ENCODE measurements around the gene PTPRD.

DNA sequence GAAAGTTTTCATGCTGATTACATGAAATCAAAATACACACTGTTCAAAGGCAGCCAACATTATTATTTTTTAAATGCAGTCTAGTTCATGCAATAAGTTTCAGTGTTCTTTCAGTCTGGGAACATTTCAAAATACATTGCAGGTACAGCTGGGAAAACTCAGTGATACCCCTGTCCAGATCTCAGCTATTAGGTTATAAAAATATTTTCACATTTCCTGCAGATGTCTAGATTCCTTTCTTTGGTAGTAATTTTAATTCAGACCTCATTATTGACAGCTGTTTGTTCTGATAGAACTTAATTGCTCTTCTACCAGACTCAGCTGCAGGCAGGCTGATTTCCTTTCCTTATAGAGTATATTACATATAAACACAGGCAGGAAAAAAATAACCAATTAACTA is 2256.4 kb downstream of the PTPRD start:
- TF ChIP-seq POLR2A (IDR thresholded peaks at IDR 0.05) (no peak), POLR2AphosphoS5 (IDR thresholded peaks at IDR 0.05) (no peak)
- TF ChIP-seq, protein P1, sequence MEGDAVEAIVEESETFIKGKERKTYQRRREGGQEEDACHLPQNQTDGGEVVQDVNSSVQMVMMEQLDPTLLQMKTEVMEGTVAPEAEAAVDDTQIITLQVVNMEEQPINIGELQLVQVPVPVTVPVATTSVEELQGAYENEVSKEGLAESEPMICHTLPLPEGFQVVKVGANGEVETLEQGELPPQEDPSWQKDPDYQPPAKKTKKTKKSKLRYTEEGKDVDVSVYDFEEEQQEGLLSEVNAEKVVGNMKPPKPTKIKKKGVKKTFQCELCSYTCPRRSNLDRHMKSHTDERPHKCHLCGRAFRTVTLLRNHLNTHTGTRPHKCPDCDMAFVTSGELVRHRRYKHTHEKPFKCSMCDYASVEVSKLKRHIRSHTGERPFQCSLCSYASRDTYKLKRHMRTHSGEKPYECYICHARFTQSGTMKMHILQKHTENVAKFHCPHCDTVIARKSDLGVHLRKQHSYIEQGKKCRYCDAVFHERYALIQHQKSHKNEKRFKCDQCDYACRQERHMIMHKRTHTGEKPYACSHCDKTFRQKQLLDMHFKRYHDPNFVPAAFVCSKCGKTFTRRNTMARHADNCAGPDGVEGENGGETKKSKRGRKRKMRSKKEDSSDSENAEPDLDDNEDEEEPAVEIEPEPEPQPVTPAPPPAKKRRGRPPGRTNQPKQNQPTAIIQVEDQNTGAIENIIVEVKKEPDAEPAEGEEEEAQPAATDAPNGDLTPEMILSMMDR (IDR thresholded peaks at IDR 0.05) = no peak
